ENCODE measurements around the gene NPLOC4.

NPLOC4 gene

GRCh38 chr17:81655378-81656117, 18.6 kb upstream of the NPLOC4 start:
- Histone ChIP-seq H3K27ac (replicated peaks) (no peak overlapping the region), H3K4me3 (replicated peaks; ENCODE audit: insufficient read depth, low read length) (no peak overlapping the region), H3K27me3 (ENCODE audit: insufficient read depth, poor library complexity, severe bottlenecking) (no peaks in the 10 kb centered on the region)
- TF ChIP-seq CTCF (IDR thresholded peaks at IDR 0.05; ENCODE audit: insufficient read depth, low read length) (no peak), SPI1 (IDR thresholded peaks at IDR 0.05; ENCODE audit: borderline replicate concordance, low read depth) (no peak), GABPA (IDR thresholded peaks at IDR 0.05; ENCODE audit: low read depth) (no peak), REST (IDR thresholded peaks at IDR 0.05; ENCODE audit: insufficient replicate concordance, low read depth) (no peak), POLR2AphosphoS5 (IDR thresholded peaks at IDR 0.05; ENCODE audit: low read depth) (no peak)
- DNase-seq (ENCODE audit: low read depth in 1 of 2, low spot score in 1 of 2), result no peak

GRCh38 chr17:81652906-81653771, 16.2 kb upstream of the NPLOC4 start:
- TF ChIP-seq POLR2AphosphoS5 (IDR thresholded peaks at IDR 0.05; ENCODE audit: low read depth) (no peak), CTCF (IDR thresholded peaks at IDR 0.05; ENCODE audit: insufficient read depth, low read length) (no peak), REST (IDR thresholded peaks at IDR 0.05; ENCODE audit: insufficient replicate concordance, low read depth) (no peak), SPI1 (IDR thresholded peaks at IDR 0.05; ENCODE audit: borderline replicate concordance, low read depth) (no peak), GABPA (IDR thresholded peaks at IDR 0.05; ENCODE audit: low read depth) (no peak)
- Histone ChIP-seq H3K4me3 (replicated peaks; ENCODE audit: insufficient read depth, low read length) (no peak overlapping the region), H3K27ac (replicated peaks) (no peak overlapping the region), H3K27me3 (ENCODE audit: insufficient read depth, poor library complexity, severe bottlenecking) (no peaks in the 10 kb centered on the region)
- no peak for DNase-seq (ENCODE audit: low read depth in 1 of 2, low spot score in 1 of 2)

- TF ChIP-seq REST (IDR thresholded peaks at IDR 0.05; ENCODE audit: insufficient replicate concordance, low read depth) (no peak), CTCF (IDR thresholded peaks at IDR 0.05; ENCODE audit: insufficient read depth, low read length) (no peak), SPI1 (IDR thresholded peaks at IDR 0.05; ENCODE audit: borderline replicate concordance, low read depth) (no peak), POLR2AphosphoS5 (IDR thresholded peaks at IDR 0.05; ENCODE audit: low read depth) (no peak), GABPA (IDR thresholded peaks at IDR 0.05; ENCODE audit: low read depth) (no peak)
- H3K4me3 ChIP-seq (replicated peaks; ENCODE audit: insufficient read depth, low read length), result no peak overlapping the region
- no peaks in the 10 kb centered on the region for H3K27me3 ChIP-seq (ENCODE audit: insufficient read depth, poor library complexity, severe bottlenecking)
- no peak for DNase-seq (ENCODE audit: low read depth in 1 of 2, low spot score in 1 of 2)
- H3K27ac ChIP-seq (replicated peaks), result no peak overlapping the region
Measured at GRCh38 chr17:81651692-81652091, 14.8 kb upstream of the NPLOC4 start.

Measured in HL-60 (cell line).